Tibial nerve (tissue), 4 donors: Measurements from ENCODE around the gene SH3BP4. TPM values are rescaled to one million over a fixed set of nuclear protein-coding genes. Genes with fewer than 3 reads are reported as not detected.

Source experiments
- DNase-seq, 2 donors: peaks; one replicate each; pipeline ENCODE4 v3.0.0-alpha.2; 2019; ENCODE audit warnings: low spot score in 2 of 2
- H3K27ac ChIP-seq, 4 donors: fragments of 200-600 bp; sonication (generic) in 3 of 4; one replicate each; pipeline ENCODE4 v1.5.1; 2017 to 2019; ENCODE audit warnings: mild to moderate bottlenecking in 1 of 4
- H3K27me3 ChIP-seq, 2 donors: fragments of 200-600 bp; sonication (generic) in 1 of 2; one replicate each; pipeline versions ENCODE4 v1.5.1 to v1.6.0; 2017 to 2019
- H3K36me3 ChIP-seq, 3 donors: fragments of 200-600 bp; sonication (generic); one replicate each; pipeline ENCODE4 v1.5.1; 2018 to 2019
- H3K4me1 ChIP-seq, 4 donors: fragments of 200-600 bp; sonication (generic) in 3 of 4; one replicate each; pipeline ENCODE4 v1.5.1; 2017 to 2019
- H3K4me3 ChIP-seq, 4 donors: fragments of 200-600 bp; sonication (generic) in 3 of 4; one replicate each; pipeline ENCODE4 v1.5.1; 2017 to 2019; ENCODE audit warnings: mild to moderate bottlenecking in 1 of 4, moderate library complexity in 1 of 4
- H3K9me3 ChIP-seq, 4 donors: fragments of 200-600 bp; sonication (generic) in 3 of 4; one replicate each; pipeline ENCODE4 v1.5.1; 2017 to 2019
- CTCF ChIP-seq, 5 experiments: fragments of 200-600 bp in 3 of 5; fragments of 450-650 bp in 2 of 5; sonication (generic) in 3 of 5; IDR thresholded peaks; one replicate each; pipeline ENCODE4 v1.5.1; 2016 to 2019; ENCODE audit warnings: antibody characterized with exemption in 5 of 5, mild to moderate bottlenecking in 3 of 5, moderate library complexity in 2 of 5
- EP300 ChIP-seq, 2 donors: sonication (generic); formaldehyde crosslinking; IDR thresholded peaks; one replicate each; pipeline ENCODE4 v1.6.1; 2017; ENCODE audit warnings: antibody characterized with exemption in 2 of 2, mild to moderate bottlenecking in 1 of 2
- POLR2A ChIP-seq, 2 donors: fragments of 450-650 bp; IDR thresholded peaks; one replicate each; pipeline ENCODE4 v1.6.1; 2017; ENCODE audit warnings: antibody characterized with exemption in 2 of 2, mild to moderate bottlenecking in 2 of 2, moderate library complexity in 2 of 2
- WGBS, 2 donors: methylation state at CpG; one replicate each; pipeline ENCODE4 v1.1.5; 2018; 5-methylcytosine and 5-hydroxymethylcytosine counted together
- total RNA-seq, 4 donors: library from RNA; depleted of rRNA; stranded (reverse); fragments of >200 nt; gene quantifications; one replicate each; pipeline ENCODE4 v1.1.0, GENCODE V29; 2016

Gene SH3BP4
- total RNA-seq, 4 donors from 2014 or later, result 19.2 to 31.8 (median 24.3) TPM

- Histone ChIP-seq H3K36me3 (no peaks in the 10 kb centered on the region), H3K27ac (no peak overlapping the region), H3K27me3 (no peaks in the 10 kb centered on the region), H3K9me3 (peaks cover 0 to 9% (median 0%) of the 10 kb centered on the region in 4 donors), H3K4me3 (no peak overlapping the region), H3K4me1 (peaks cover 0 to 24% (median 14%) of the 10 kb centered on the region in 4 donors)
- TF ChIP-seq EP300 (IDR thresholded peaks at IDR 0.05) (no peak), CTCF (IDR thresholded peaks at IDR 0.05) (no peak), POLR2A (IDR thresholded peaks at IDR 0.05) (no peak)
- no peak for DNase-seq
- 79 to 95% methylated on average over 1 of the region's 1 CpG for WGBS, 2 donors
These were observed 23.8 kb downstream of the SH3BP4 start for GRCh38 chr2:234975611-234976010.

- Histone ChIP-seq H3K27me3 (no peaks in the 10 kb centered on the region), H3K9me3 (peaks cover 0 to 9% (median 0%) of the 10 kb centered on the region in 4 donors), H3K27ac (no peak overlapping the region), H3K4me3 (no peak overlapping the region), H3K4me1 (peaks cover 0 to 34% (median 19%) of the 10 kb centered on the region in 4 donors), H3K36me3 (no peaks in the 10 kb centered on the region)
- WGBS, 2 donors, result 84 to 88% methylated on average over 18 of the region's 18 CpGs
- DNase-seq, result no peak
- TF ChIP-seq EP300 (IDR thresholded peaks at IDR 0.05) (no peak), CTCF (IDR thresholded peaks at IDR 0.05) (no peak), POLR2A (IDR thresholded peaks at IDR 0.05) (no peak)
These were observed 24.8 kb downstream of the SH3BP4 start for GRCh38 chr2:234976479-234977227.

GRCh38 chr2:234977228-234977679 lies 25.4 kb downstream of the SH3BP4 start:
- peaks cover 0 to 9% (median 0%) of the 10 kb centered on the region in 4 donors for H3K9me3 ChIP-seq
- 68 to 71% methylated on average over 12 of the region's 12 CpGs for WGBS, 2 donors
- H3K4me3 ChIP-seq, result no peak overlapping the region
- no peaks in the 10 kb centered on the region for H3K36me3 ChIP-seq
- no peak for DNase-seq
- H3K27me3 ChIP-seq, result no peaks in the 10 kb centered on the region
- no peak overlapping the region for H3K27ac ChIP-seq
- peaks cover 0 to 39% (median 19%) of the 10 kb centered on the region in 4 donors for H3K4me1 ChIP-seq
- TF ChIP-seq POLR2A (IDR thresholded peaks at IDR 0.05) (no peak), EP300 (IDR thresholded peaks at IDR 0.05) (no peak), CTCF (IDR thresholded peaks at IDR 0.05) (no peak)

GRCh38 chr2:234978466-234979203 lies 26.8 kb downstream of the SH3BP4 start:
- WGBS, 2 donors, result 76 to 84% methylated on average over 20 to 23 of the region's 23 CpGs
- H3K4me3 ChIP-seq, result peak overlapping the region in 1 of 4 donors; percentile 12
- H3K27me3 ChIP-seq, result no peaks in the 10 kb centered on the region
- H3K36me3 ChIP-seq, result no peaks in the 10 kb centered on the region
- peaks cover 0 to 9% (median 0%) of the 10 kb centered on the region in 4 donors for H3K9me3 ChIP-seq
- DNase-seq, result no peak
- H3K27ac ChIP-seq, result peak overlapping the region in 1 of 4 donors; percentile 38
- TF ChIP-seq CTCF (IDR thresholded peaks at IDR 0.05) (no peak), POLR2A (IDR thresholded peaks at IDR 0.05) (no peak), EP300 (IDR thresholded peaks at IDR 0.05) (no peak)
- H3K4me1 ChIP-seq, result peaks cover 0 to 41% (median 19%) of the 10 kb centered on the region in 4 donors
